ENCODE results near the gene GABRG1.

Gene GABRG1

GRCh38 chr4:46073778-46074177 lies 50.1 kb downstream of the GABRG1 start:
- Histone ChIP-seq H4K20me1 (ENCODE audit: insufficient read depth, low read length, poor library complexity, severe bottlenecking) (no peaks in the 10 kb centered on the region), H3K36me3 (ENCODE audit: insufficient read depth, low read length) (no peaks in the 10 kb centered on the region), H3K4me1 (ENCODE audit: insufficient read depth, low read length, poor library complexity, severe bottlenecking) (no peaks in the 10 kb centered on the region), H3F3A (ENCODE audit: low read depth) (no peaks in the 10 kb centered on the region), H3K4me3 (ENCODE audit: low read length, poor library complexity, severe bottlenecking) (no peak overlapping the region), H3K9me2 (replicated peaks; ENCODE audit: low read depth, low read length) (no peaks in the 10 kb centered on the region), H3K27me3 (ENCODE audit: insufficient read depth, low read length, poor library complexity, severe bottlenecking) (no peaks in the 10 kb centered on the region), H2AFZ (ENCODE audit: low read length) (no peak overlapping the region), H3K79me2 (ENCODE audit: insufficient read depth, low read length) (no peaks in the 10 kb centered on the region), H3K4me2 (ENCODE audit: low read depth, low read length, poor library complexity, severe bottlenecking) (no peak overlapping the region), H3K9ac (ENCODE audit: low read depth, low read length, poor library complexity, severe bottlenecking) (no peak overlapping the region), H3K9me3 (ENCODE audit: insufficient read depth, low read depth, low read length) (no peaks in the 10 kb centered on the region)
- no peak for TF ChIP-seq CTCF (conservative IDR thresholded peaks at IDR 0.05; ENCODE audit: low read length)
- TF ChIP-seq EZH2phosphoT487 (IDR thresholded peaks at IDR 0.05; ENCODE audit: borderline replicate concordance) = no peak

GRCh38 chr4:46051392-46051791 lies 72.5 kb downstream of the GABRG1 start:
- no peak for TF ChIP-seq EZH2phosphoT487 (IDR thresholded peaks at IDR 0.05; ENCODE audit: borderline replicate concordance)
- TF ChIP-seq CTCF (conservative IDR thresholded peaks at IDR 0.05; ENCODE audit: low read length) = no peak
- no peaks in the 10 kb centered on the region for H3K9me2 ChIP-seq (replicated peaks; ENCODE audit: low read depth, low read length)
- no peak overlapping the region for H2AFZ ChIP-seq (ENCODE audit: low read length)
- H3K27me3 ChIP-seq (ENCODE audit: insufficient read depth, low read length, poor library complexity, severe bottlenecking) = no peaks in the 10 kb centered on the region
- H3F3A ChIP-seq (ENCODE audit: low read depth) = no peaks in the 10 kb centered on the region
- no peaks in the 10 kb centered on the region for H3K79me2 ChIP-seq (ENCODE audit: insufficient read depth, low read length)
- no peaks in the 10 kb centered on the region for H3K4me1 ChIP-seq (ENCODE audit: insufficient read depth, low read length, poor library complexity, severe bottlenecking)
- H4K20me1 ChIP-seq (ENCODE audit: insufficient read depth, low read length, poor library complexity, severe bottlenecking) = no peaks in the 10 kb centered on the region
- no peaks in the 10 kb centered on the region for H3K9me3 ChIP-seq (ENCODE audit: insufficient read depth, low read depth, low read length)
- H3K4me3 ChIP-seq (ENCODE audit: low read length, poor library complexity, severe bottlenecking) = no peak overlapping the region
- no peaks in the 10 kb centered on the region for H3K36me3 ChIP-seq (ENCODE audit: insufficient read depth, low read length)
- H3K9ac ChIP-seq (ENCODE audit: low read depth, low read length, poor library complexity, severe bottlenecking) = no peak overlapping the region
- H3K4me2 ChIP-seq (ENCODE audit: low read depth, low read length, poor library complexity, severe bottlenecking) = no peak overlapping the region

GRCh38 chr4:46032056-46032455 lies 91.8 kb downstream of the GABRG1 start:
- no peaks in the 10 kb centered on the region for H3F3A ChIP-seq (ENCODE audit: low read depth)
- no peaks in the 10 kb centered on the region for H3K9me2 ChIP-seq (replicated peaks; ENCODE audit: low read depth, low read length)
- TF ChIP-seq CTCF (conservative IDR thresholded peaks at IDR 0.05; ENCODE audit: low read length) (no peak), EZH2phosphoT487 (IDR thresholded peaks at IDR 0.05; ENCODE audit: borderline replicate concordance) (no peak)
- no peaks in the 10 kb centered on the region for H3K9me3 ChIP-seq (ENCODE audit: insufficient read depth, low read depth, low read length)
- H3K9ac ChIP-seq (ENCODE audit: low read depth, low read length, poor library complexity, severe bottlenecking) = no peak overlapping the region
- H4K20me1 ChIP-seq (ENCODE audit: insufficient read depth, low read length, poor library complexity, severe bottlenecking) = no peaks in the 10 kb centered on the region
- H3K27me3 ChIP-seq (ENCODE audit: insufficient read depth, low read length, poor library complexity, severe bottlenecking) = no peaks in the 10 kb centered on the region
- no peak overlapping the region for H3K4me3 ChIP-seq (ENCODE audit: low read length, poor library complexity, severe bottlenecking)
- no peak overlapping the region for H2AFZ ChIP-seq (ENCODE audit: low read length)
- H3K36me3 ChIP-seq (ENCODE audit: insufficient read depth, low read length) = no peaks in the 10 kb centered on the region
- H3K4me2 ChIP-seq (ENCODE audit: low read depth, low read length, poor library complexity, severe bottlenecking) = no peak overlapping the region
- no peaks in the 10 kb centered on the region for H3K4me1 ChIP-seq (ENCODE audit: insufficient read depth, low read length, poor library complexity, severe bottlenecking)
- H3K79me2 ChIP-seq (ENCODE audit: insufficient read depth, low read length) = no peaks in the 10 kb centered on the region

All from Loucy (cell line).